Muscle of back (tissue), 11 donors: ENCODE results near the gene FRYL. TPM values are rescaled to one million over a fixed set of nuclear protein-coding genes. Genes with fewer than 3 reads are reported as not detected.
"Not testable (repeated sequence)": the region's sequence is repeated elsewhere in the genome, so short reads cannot be mapped to it uniquely, and the experiment has no call there.

Source experiments
- DNase-seq, 3 donors: peaks; one replicate each; pipeline versions ENCODE4 v3.0.0 to v3.0.0-alpha.2; 2013
- polyA plus RNA-seq, 10 donors: library from polyadenylated mRNA; unstranded; fragments of 120-200 nt; gene quantifications; one replicate each; pipeline ENCODE4 v1.2.1, GENCODE V29; 2013; ENCODE audit not compliant: insufficient read length in 10 of 10

Gene FRYL
- polyA plus RNA-seq, 10 donors = 17.1 to 36.9 (median 24.3) TPM

GRCh38 chr4:48786549-48786948 lies 6.5 kb upstream of the FRYL start:
- DNase-seq = no peak

DNA sequence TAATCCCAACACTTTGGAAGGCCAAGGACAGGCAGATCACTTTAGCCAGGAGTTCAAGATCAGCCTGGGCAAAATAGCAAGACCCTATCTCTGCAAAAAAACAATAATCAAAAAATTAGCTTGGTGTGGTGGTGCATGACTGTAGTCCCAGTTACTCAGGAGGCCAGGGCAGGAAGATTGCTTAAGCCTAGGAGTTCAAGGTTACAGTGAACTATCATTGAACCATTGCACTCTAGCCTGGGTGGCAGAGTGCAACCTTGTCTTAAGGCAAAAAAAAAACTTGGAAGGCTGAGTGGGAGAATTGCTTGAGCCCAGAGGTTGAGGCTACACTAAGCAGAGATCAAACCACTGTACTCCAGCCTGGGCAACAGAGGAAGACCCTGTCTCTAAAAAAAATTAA lies 5.2 kb upstream of the FRYL start:
- DNase-seq = no peak

DNA sequence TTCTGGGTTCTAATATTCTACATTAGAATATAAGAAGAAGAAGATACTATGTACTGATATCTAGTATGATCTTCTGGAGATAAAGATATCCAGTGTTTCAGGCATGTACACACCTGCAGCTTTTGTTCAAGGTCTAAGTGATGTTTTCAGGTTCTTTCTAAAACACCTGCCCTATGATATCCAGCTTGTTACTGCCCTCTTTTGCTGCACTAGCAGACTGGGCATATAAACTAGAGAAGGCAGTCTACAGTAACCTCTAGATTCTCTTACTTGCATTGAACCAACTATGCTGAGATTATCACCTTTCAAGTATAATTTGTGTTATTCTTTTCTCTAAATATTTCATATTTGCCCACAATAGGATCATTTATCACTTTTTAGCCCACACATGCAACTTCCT lies 1.9 kb upstream of the FRYL start:
- DNase-seq = no peak

DNA sequence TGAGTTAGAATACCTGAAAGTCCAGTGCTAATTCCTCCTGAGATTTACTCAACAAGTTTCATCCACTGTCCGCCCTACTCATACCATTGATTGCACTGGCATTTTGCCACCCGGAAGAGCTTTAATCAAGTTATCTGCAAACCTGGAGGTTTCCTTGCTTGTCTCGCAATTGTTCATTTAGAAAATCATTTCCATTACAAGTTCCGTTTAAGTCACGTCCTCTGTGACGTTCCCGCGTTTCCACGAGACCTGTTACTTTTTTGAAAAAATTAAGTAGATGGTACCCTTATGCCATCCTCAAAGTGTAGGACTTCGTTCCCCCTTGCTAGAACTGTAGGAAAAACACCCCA lies 761 bp upstream of the FRYL start:
- DNase-seq = no peak

DNA sequence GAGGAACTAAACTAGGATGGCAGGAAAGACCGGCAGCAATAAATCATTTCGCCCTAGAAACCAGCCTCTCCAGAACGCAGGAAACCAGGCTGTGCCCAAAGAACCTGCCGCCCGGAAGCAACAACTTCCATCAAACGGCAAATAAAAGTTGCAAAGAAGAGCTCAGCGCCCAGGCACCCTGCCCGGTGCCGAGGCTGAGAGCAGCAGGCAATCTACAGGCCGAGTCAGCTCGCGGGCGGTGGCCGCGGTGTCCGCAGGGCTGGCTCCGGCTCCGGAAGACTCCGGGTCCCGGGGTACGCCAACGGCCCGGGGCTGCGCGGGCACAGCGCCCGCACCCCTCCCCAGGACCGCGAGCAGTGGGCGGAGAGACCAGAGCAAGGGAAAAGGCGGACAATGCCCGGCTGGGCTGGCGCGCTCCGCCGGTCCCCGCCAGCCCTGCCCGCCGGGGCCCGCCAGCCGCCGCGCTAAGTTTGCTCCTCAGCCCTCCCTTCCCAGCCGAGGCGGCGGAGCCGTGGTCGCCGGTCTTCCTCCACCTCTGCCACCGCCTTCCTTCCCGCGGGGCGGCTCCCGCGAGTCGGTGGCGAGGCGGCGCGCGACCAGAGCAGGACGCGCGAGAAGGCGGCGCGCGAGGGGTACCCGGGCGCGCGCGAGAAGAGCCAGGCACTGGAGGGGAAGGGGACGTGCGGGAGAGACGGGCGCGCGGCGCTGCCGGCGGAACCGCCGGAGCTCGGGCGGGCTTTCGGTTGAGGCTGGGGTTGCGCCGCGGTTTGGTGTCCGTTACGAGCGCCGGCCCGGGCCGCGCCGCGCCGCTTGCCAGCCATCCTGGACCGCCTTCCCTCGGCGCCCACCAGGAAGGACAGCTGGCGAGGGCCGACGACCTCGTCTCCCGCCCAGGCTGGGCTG lies 733 bp downstream of the FRYL start:
- peak; percentile 45 to 90 (median 78) for DNase-seq

DNA sequence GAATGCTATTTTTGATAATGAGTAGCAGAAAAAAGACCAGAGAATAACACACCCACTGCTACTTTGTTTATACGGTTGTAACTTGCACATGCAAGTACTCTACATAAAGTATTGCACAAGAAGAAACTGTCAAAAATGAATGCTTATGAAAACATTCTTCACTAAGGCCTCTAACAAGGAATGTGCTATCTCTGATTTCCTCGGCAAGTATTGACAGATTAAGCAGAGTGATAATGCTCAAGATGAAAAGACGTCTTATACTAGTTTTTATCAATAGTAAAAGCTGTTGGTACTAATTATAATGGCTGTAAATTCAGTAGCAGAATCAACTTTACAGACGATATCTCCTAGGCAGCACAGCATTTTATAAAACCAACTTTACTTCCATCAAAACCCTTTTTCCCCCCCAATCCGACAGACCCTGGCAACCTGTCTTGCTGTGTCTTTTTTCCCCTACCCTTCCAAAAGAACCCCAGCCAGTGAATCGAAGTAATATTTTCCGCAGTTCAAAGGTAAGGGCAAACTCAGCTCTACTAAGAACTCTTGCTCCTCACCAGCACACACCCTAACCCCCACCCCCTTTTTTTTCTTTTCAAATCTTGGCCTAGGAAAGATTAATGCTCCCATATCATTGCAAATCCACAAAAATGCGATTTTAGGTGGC lies 1.5 kb downstream of the FRYL start:
- DNase-seq = peak in 2 of 3 donors; percentile 5 to 39

DNA sequence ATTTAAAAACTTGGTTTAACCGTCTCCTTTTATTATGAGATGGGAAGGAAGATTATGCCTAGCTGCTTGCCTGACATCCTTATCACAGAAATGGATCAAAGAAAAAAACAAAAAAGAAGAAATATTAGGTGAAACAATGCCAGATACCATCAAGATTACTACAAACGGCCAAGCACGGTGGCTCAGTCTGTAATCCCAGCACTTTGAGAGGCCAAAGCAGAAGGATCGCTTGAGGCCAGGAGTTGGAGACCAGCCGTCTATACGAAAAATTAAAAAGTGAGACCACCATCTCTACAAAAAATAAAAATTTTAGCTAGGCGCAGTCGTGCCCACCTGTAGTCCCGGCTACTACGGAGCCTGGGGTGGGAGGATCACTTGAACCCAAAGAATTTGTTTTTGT lies 2.3 kb downstream of the FRYL start:
- DNase-seq = no peak

DNA sequence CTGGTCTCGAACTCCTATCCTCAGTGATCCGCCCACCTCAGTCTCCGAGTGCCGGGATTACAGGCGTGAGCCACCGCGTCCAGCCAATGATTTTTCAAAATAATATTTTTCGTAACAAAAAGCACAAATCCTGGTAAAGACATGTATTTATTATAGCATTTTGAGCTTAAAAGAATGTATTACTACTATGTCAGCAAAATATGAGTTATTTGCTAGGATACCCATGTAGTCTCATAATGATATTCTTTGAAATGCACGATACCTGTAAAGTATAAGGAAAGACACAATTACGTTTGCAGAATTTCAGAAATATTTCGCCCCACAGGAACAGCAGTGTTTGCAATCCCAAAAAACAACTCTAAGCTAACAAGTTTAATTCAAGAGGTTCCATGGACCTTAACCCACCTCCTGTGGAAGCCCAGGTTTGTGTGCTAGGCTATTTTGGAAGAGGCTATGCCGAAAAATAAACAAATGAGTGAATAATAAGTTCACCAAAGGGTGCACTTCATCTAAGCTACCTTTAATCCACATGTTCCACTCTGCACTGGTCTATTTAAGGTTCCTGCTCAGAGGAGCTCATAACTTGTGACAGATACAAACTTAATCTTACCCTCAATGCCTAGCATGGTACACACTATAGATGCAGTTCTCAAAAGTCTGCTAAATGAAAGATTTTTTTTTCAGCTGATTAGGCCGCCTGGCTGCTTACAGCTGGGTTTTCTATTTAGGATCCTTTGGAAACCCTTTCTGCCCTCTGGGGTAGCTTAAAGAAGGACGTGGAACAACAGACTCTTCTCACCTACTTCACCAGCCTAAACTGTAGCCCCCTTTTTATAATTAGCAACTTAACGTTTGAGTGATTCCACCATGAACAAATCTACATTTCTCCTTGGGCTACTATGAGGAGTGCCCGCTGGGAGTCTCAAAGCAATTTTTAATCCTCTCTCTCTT lies 5.0 kb downstream of the FRYL start:
- no peak for DNase-seq

DNA sequence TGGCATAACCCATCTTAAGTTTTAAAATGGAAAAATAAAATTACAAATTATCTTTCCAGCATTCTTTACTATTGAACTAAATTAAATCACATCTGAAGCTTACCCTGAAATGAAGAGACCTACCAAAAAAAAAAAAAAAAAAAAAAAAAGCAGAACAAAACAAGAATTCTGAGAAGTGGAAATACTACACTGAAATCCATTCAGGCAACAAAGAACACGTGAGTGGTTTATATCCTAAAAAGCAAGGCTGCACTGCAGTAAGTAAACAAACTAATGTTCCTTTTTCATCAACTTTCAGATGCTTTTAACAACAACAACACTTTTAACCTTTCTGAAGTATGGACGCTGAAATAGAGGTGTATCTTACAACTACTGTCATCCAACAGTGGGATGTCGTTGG lies 7.5 kb downstream of the FRYL start:
- no peak for DNase-seq

DNA sequence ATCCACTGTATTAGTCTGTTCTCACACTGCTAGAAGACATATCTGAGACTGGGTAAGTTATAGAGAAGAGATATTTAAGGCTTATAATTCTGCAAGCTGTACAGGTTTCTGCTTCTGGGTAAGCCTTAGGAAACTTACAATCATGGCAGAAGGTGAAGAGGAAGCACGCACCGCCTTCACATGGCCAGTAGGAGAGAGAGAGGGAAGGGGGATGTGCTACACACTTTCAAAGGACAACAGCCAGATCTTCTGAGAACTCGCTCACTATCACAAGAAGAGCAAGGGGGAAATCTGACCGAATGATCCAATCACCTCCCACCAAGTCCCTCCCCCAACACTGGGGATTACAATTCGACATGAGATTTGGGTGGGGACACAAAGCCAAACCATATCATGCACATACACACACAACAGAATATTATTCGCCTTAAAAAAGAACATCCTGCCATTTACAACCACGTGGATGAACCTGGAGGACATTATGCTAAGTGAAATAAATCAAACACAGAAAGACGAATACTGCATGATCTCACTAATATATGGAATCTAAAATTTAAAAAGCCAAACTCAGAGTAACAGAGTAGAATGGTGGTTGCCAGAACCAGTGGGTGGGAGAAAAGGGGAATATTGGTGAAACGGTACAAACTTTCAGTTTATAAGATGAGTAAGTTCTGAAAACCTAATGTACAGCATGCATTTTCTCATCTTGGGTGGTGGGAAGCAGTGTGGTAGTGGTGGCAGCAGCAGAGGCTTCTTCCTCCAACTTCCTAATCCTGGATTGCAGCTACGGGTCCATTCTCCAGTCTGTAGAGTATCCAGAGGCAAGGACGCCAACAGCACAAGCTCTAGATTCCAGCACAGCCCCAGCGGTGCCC lies 12.8 kb downstream of the FRYL start:
- DNase-seq = no peak

DNA sequence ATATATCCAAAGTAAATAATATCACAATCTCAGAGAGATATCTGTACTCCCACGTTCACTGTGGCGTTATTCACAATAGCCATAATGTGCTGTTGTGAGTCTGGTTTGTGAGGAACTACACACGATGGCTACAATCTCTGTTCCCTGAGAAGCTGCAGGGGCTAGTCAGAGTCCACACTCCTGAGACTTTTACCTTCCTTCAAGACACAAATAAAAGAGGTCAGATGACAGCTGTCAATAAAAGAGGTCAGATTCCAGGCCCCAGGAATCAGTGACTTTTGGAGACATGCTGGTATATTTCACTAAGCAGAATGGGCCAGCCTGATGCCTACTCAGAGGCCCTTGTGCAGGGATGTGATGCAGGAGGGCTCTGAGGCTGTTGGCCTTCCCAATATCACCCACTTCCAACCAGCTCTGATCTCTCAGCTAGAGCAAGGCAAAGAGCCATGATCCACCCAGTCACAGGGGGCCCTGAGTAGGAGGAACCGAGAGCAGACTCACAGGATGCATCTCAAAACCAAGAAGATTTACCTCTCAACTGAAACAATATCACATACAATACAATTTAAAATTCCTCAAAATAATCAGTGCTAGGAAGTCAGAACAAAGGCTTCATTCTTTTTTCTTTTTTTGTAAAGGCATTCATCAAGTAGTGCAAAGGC lies 13.8 kb downstream of the FRYL start:
- no peak for DNase-seq

GRCh38 chr4:48762408-48762807 lies 17.7 kb downstream of the FRYL start:
- no peak for DNase-seq

DNA sequence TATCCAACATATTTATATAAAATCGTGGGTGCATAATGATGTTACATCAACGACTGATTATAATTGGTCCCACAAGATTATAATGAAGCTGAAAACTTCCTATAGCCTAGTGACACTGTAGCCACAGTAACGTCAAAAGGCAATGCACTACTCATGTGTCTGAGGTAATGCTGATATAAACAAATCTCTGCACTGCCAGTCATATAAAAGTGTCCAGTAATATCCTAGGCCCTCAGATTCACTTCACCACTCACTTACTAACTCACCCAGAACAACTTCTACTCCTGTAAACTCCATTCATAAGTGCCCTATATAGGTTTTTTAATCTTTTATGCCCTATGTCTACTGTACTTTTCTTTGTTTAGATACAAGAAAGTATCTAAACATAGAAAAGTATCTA lies 18.8 kb downstream of the FRYL start:
- no peak for DNase-seq

GRCh38 chr4:48758703-48759102 lies 21.4 kb downstream of the FRYL start:
- DNase-seq = not testable (repeated sequence)

DNA sequence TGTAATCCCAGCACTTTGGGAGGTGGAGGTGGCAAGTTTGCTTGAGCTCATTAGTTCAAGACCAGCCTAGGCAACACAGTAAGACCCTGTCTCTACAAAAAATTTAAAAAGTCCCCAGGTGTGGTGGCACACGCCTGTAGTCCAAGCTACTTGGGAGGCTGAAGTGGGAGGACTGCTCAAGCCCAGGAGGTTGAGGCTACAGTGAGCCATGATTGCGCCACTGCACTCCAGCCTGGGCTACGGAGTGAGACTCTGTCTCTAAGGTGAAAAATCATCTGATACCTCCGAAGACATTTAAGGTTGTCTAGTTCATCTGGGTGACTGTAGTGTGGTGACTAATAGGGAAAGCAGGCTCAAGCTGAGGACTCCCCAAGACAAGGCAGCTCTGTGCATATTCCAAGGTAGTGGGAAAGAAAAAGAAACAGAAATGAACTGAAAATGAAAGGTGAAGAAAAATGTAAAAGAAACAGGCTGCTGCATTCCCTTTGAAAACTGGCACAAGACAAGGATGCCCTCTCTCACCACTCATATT lies 23.3 kb downstream of the FRYL start:
- DNase-seq = no peak

- no peak for DNase-seq
Measured at GRCh38 chr4:48755281-48755680, 24.8 kb downstream of the FRYL start.

DNA sequence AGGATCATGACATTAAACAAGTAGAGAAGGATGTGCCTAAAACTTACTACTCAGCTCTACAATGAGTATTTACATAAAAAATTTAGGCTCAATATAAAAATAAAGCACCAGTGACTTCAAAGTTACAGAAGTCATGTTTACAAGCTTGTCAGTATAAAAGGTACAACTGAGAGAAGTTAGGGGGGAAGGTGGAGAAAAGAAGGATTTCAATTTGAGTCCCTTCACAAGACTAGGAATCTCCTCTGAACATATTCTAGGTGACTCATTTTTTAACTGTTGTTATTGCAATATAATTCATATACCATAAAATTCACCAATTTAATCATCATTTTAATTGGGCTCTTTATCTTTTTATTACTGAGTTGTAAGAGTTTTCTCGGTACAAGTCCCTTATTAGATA lies 26.9 kb downstream of the FRYL start:
- no peak for DNase-seq

DNA sequence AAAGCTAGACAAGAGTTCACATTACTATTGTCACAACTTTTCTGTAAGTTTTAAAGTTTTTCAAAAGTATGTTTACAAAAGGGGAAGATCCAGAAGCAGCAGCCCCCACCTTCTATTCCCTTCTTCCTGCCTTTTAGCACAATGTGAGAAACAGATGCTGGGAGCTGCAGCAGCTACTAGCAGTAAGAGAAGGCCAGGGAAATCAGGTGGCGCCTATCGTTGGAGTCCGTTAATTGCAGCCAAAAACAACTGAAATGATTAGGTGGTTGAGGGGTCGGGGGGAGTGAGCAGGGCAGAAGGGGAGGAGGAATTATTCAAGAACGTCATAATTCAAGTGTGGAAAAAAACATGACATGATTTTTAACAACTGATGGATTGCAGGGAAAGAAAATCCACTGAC lies 27.4 kb downstream of the FRYL start:
- DNase-seq = peak in 2 of 3 donors; percentile 8 to 38

- no peak for DNase-seq
Measured at GRCh38 chr4:48752246-48752645, 27.8 kb downstream of the FRYL start.

- no peak for DNase-seq
Measured at GRCh38 chr4:48748949-48749596, 31.0 kb downstream of the FRYL start.
